Prostate gland (tissue), 2 donors: ENCODE data around the gene CYB561A3. TPM values are rescaled to one million over a fixed set of nuclear protein-coding genes. Genes with fewer than 3 reads are reported as not detected.
A peak's percentile ranks its signal among the peaks of the same experiment; 100 is the strongest.

Experiments used
- DNase-seq: peaks from one replicate; pipeline ENCODE4 v3.0.0-alpha.2; 2019; ENCODE audit warnings: low spot score
- H3K27ac ChIP-seq, 2 donors: fragments of 200-600 bp; sonication (generic); 2 replicates each; pipeline ENCODE4 v1.5.1; 2017 to 2019
- H3K27me3 ChIP-seq: fragments of 200-600 bp; sonication (generic); replicated peaks from 2 replicates; pipeline ENCODE4 v1.5.1; 2019; ENCODE audit not compliant: insufficient read depth
- H3K36me3 ChIP-seq, 2 donors: fragments of 200-600 bp; sonication (generic); 1 replicate in 1 of 2; 2 replicates in 1 of 2; pipeline versions ENCODE4 v1.5.1 to v1.8.1; 2017 to 2019
- H3K4me1 ChIP-seq: fragments of 200-600 bp; sonication (generic); replicated peaks from 2 replicates; pipeline ENCODE4 v1.5.1; 2019
- H3K4me3 ChIP-seq, 2 donors: fragments of 200-600 bp; sonication (generic); 2 replicates each; pipeline ENCODE4 v1.5.1; 2017 to 2019
- H3K9me3 ChIP-seq: fragments of 200-600 bp; sonication (generic); 2 replicates; pipeline ENCODE4 v1.5.1; 2017
- CTCF ChIP-seq, 4 experiments: fragments of 200-600 bp in 2 of 4; fragments of 450-650 bp in 2 of 4; sonication (generic) in 2 of 4; IDR thresholded peaks; 1 replicate in 3 of 4; 2 replicates in 1 of 4; pipeline ENCODE4 v1.5.1; 2016 to 2019; ENCODE audit warnings: antibody characterized with exemption in 4 of 4, mild to moderate bottlenecking in 2 of 4, moderate library complexity in 2 of 4
- POLR2A ChIP-seq: fragments of 450-650 bp; IDR thresholded peaks from one replicate; pipeline ENCODE4 v1.6.1; 2016; ENCODE audit warnings: antibody characterized with exemption, mild to moderate bottlenecking
- POLR2AphosphoS5 ChIP-seq: sonication (generic); formaldehyde crosslinking; IDR thresholded peaks from one replicate; pipeline ENCODE4 v1.6.1; 2017; ENCODE audit warnings: antibody characterized with exemption
- WGBS: methylation state at CpG from one replicate; pipeline ENCODE4 v1.1.5; 2018; 5-methylcytosine and 5-hydroxymethylcytosine counted together
- intact Hi-C: fragments of 100-400 bp; cut with DNase I; formaldehyde crosslinking; loops from one replicate; pipeline ENCODE4 v1.14.2; 2022
- total RNA-seq, 2 donors: library from RNA; depleted of rRNA; stranded (reverse); fragments of >200 nt; gene quantifications; one replicate each; pipeline ENCODE4 v1.1.0, GENCODE V29; 2016

CYB561A3 gene
- total RNA-seq, 2 donors from 2014 or later, result 51.6 to 79.1 TPM

GRCh38 chr11:61325649-61326414 is 35.9 kb downstream of the CYB561A3 start:
- intact Hi-C loops, result no loop called here
- TF ChIP-seq CTCF (IDR thresholded peaks at IDR 0.05) (no peak), POLR2A (no peak), POLR2AphosphoS5 (peak; percentile 40)
- Histone ChIP-seq H3K27ac (peak overlapping the region; percentile 28 to 40), H3K4me3 (no peak overlapping the region), H3K27me3 (no peaks in the 10 kb centered on the region), H3K4me1 (peaks cover 9% of the 10 kb centered on the region), H3K36me3 (peaks cover 5 to 39% of the 10 kb centered on the region in 2 donors), H3K9me3 (no peaks in the 10 kb centered on the region)
- peak; percentile 81 for DNase-seq
- 25% methylated on average over 2 of the region's 2 CpGs for whole genome bisulfite sequencing

GRCh38 chr11:61315260-61315659 is 46.4 kb downstream of the CYB561A3 start:
- no peaks in the 10 kb centered on the region for H3K27me3 ChIP-seq
- H3K4me3 ChIP-seq, result no peak overlapping the region
- TF ChIP-seq POLR2A, result no peak
- no peak for TF ChIP-seq POLR2AphosphoS5
- no peak for TF ChIP-seq CTCF (IDR thresholded peaks at IDR 0.05)
- H3K27ac ChIP-seq, result no peak overlapping the region
- no peaks in the 10 kb centered on the region for H3K4me1 ChIP-seq
- WGBS, result 61% methylated on average over 2 of the region's 2 CpGs
- no peaks in the 10 kb centered on the region for H3K9me3 ChIP-seq
- DNase-seq, result no peak
- H3K36me3 ChIP-seq, result peaks cover 30 to 32% of the 10 kb centered on the region in 2 donors
- intact Hi-C loops, result no loop called here

GRCh38 chr11:61310749-61311148 is 50.9 kb downstream of the CYB561A3 start:
- Histone ChIP-seq H3K36me3 (peaks cover 37 to 39% of the 10 kb centered on the region in 2 donors), H3K9me3 (no peaks in the 10 kb centered on the region), H3K27ac (no peak overlapping the region), H3K4me1 (no peaks in the 10 kb centered on the region), H3K27me3 (no peaks in the 10 kb centered on the region), H3K4me3 (no peak overlapping the region)
- intact Hi-C loops, result no loop called here
- DNase-seq, result no peak
- TF ChIP-seq CTCF (IDR thresholded peaks at IDR 0.05), result no peak
- no peak for TF ChIP-seq POLR2AphosphoS5
- TF ChIP-seq POLR2A, result no peak
- WGBS, result 93% methylated on average over 8 of the region's 8 CpGs

GRCh38 chr11:61309739-61310138 is 51.9 kb downstream of the CYB561A3 start:
- DNase-seq, result no peak
- Histone ChIP-seq H3K4me1 (no peaks in the 10 kb centered on the region), H3K4me3 (no peak overlapping the region), H3K36me3 (peaks cover 37 to 39% of the 10 kb centered on the region in 2 donors), H3K27me3 (no peaks in the 10 kb centered on the region), H3K27ac (no peak overlapping the region), H3K9me3 (no peaks in the 10 kb centered on the region)
- intact Hi-C loops, result no loop called here
- WGBS, result 93% methylated on average over 7 of the region's 7 CpGs
- TF ChIP-seq POLR2A, result no peak
- TF ChIP-seq POLR2AphosphoS5, result no peak
- TF ChIP-seq CTCF (IDR thresholded peaks at IDR 0.05), result no peak

- Histone ChIP-seq H3K4me1 (no peaks in the 10 kb centered on the region), H3K27me3 (no peaks in the 10 kb centered on the region), H3K4me3 (no peak overlapping the region), H3K9me3 (no peaks in the 10 kb centered on the region), H3K27ac (no peak overlapping the region), H3K36me3 (peaks cover 37% of the 10 kb centered on the region in 2 donors)
- intact Hi-C loops, result no loop called here
- 72% methylated on average over 4 of the region's 4 CpGs for WGBS
- DNase-seq, result no peak
- no peak for TF ChIP-seq POLR2A
- no peak for TF ChIP-seq POLR2AphosphoS5
- no peak for TF ChIP-seq CTCF (IDR thresholded peaks at IDR 0.05)
Measured at GRCh38 chr11:61309141-61309540, 52.5 kb downstream of the CYB561A3 start.
